Ramos (cell line): ENCODE results near the gene SOCS3.

Experiments
- in situ Hi-C: fragments of 300-500 bp; cut with MboI; formaldehyde crosslinking; loops from one replicate; pipeline ENCODE4 v1.14.3; 2022; ENCODE audit warnings: low sequenced_read_pairs; ENCODE audit not compliant: unreplicated experiment

The SOCS3 gene

GRCh38 chr17:78369791-78370381 lies 10.0 kb upstream of the SOCS3 start:
- in situ Hi-C loops = no loop called here

- in situ Hi-C loops = no loop called here
Measured at GRCh38 chr17:78368854-78369495, 9.1 kb upstream of the SOCS3 start.

DNA sequence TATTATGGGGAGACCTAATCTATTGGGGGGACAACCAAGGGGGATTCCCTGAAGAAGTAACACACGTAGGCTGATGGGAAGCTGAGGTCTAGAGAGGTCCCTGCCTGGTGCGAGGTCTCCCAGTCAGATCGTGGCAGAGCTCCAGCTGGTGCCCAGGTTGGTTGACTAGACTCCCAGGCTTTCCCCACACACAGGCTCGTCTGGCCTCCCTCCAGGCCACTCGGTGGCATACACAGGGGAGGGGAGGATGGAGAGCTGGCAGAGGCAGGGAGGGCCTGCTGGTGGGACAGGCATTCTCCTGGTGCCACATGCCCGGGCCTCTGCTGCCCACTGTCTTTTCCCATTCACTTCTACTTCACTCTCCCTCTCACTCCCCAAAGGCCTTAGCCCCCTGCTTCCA lies 8.5 kb upstream of the SOCS3 start:
- in situ Hi-C loops = no loop called here

GRCh38 chr17:78367193-78367592 lies 7.3 kb upstream of the SOCS3 start:
- in situ Hi-C loops = no loop called here

GRCh38 chr17:78366109-78366848 lies 6.4 kb upstream of the SOCS3 start:
- in situ Hi-C loops = no loop called here

GRCh38 chr17:78365561-78366108 lies 5.8 kb upstream of the SOCS3 start:
- in situ Hi-C loops = no loop called here

DNA sequence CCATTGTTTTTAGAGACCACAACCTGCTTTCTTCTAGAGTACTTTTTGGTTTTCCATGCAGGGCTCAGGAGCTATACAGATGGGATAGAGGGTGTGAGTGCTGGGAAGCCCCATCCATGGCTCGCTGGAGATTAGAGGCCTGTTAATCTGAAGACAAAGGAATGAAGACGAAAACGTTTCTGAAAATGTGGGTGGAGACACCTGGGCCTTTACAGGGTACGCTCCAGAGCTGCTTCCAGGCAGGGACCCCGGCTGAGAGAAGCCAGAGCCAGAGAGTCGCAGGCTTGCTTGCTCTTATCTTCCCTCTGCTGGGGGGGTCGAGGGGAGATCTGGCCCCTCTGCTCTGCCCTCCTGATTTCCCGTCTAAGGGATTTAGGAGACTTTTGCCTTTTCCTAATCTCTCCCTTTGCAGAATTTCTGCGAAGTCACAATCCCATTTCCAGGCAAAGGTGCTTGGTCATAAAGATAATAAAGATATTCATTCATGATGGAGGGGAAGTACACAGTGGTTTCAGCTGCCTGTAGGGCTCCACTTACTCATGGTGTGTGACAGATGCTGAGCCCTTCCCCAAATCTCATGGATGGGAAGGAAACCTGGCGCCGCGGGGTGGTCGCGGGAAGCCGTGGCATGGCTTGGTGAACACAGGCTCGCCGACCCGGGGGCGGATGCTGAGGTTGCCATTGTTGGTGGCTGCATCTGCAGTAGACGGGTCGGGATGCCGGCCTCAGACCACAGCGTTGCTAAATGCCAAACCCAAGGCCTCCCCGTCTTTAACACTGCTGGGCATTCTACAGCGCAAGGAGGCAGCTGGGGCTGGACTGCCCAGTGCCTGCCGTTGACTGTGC lies 4.8 kb upstream of the SOCS3 start:
- in situ Hi-C loops = no loop called here

GRCh38 chr17:78362671-78363070 lies 2.8 kb upstream of the SOCS3 start:
- in situ Hi-C loops = no loop called here

DNA sequence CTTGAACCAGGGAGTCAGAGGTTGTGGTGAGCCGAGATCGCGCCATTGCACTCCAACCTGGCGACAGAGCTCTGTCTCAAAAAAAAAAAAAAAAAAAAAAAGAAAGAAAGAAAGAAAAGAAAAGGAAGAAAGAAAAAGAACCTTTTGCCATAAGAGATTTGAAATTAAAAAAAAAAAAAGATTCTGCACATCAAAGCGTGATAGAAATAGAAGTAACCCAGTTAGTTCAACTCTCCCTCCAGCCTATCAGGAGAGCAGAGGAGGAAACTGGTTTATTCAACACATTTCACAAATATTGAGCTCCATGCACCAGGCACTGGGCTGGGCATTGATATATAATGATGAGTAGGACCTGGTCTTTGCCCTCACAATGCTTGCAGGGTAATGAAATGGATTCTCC lies 2.4 kb upstream of the SOCS3 start:
- in situ Hi-C loops = no loop called here

DNA sequence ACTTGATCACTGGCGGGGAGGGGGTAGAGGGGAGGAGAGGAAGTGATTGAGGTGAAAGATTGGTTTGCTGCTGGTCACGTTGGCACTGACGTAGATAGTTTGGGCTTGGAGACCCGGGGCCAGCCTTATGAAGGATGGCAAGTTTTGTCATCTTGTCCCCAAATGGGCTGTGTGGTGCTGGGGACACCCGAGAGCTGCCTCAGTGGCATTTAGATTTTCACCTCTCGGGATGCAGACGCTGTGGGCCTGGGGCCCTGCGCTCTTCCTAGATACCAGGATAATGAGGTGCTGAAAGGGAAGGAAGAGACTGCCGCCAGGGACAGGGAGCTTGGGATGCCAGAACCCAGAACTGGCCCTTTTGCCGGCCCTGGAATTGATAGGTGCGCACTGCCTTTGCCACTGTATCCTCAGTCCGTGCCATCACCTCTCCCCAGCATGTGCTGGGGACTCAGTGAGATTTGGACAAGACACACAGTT lies 1.4 kb upstream of the SOCS3 start:
- in situ Hi-C loops = no loop called here

DNA sequence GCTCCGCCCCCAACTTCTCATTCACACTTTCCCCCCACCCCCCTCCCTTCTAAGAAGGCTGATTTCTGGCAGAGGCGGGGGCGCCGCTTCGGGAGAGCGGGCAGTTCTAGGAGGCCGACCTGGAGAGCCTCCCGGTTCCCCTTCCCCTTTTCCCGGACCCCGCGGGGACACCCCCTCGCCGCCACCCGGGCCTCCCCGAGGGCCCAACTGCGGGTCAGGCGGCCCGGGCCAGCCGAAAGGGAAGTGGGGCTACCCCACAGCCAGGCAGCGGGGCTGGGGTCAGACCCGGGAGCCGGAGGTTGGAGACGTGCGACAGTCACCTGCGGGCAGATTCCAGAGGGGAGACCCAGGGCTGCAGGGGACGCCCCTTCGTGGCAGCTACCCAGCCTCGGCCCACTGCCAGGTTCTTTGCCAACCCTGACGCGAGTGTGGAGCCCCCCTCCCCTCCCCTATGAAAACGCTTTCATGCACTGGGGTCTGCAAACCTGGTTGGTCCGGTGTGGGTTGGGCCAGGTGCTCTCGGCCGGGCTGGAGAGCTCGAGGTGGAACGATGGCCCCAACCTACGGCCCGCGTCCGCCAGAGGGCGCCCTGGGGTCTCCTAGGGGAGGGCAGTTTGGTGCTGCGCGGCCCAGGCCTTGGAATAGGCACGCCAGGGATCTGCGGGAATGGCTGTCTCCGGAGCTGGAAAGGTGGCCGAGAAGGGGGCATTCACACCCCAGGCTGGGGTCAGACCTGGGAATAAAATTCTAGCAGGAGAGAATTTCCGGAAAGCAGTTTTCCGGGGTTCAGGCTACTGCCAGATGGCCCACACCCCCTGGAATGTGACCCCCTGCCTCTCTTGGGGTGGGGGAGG lies 721 bp upstream of the SOCS3 start:
- in situ Hi-C loops = no loop called here

- in situ Hi-C loops = no loop called here
Measured at GRCh38 chr17:78359321-78359996, 418 bp downstream of the SOCS3 start.

DNA sequence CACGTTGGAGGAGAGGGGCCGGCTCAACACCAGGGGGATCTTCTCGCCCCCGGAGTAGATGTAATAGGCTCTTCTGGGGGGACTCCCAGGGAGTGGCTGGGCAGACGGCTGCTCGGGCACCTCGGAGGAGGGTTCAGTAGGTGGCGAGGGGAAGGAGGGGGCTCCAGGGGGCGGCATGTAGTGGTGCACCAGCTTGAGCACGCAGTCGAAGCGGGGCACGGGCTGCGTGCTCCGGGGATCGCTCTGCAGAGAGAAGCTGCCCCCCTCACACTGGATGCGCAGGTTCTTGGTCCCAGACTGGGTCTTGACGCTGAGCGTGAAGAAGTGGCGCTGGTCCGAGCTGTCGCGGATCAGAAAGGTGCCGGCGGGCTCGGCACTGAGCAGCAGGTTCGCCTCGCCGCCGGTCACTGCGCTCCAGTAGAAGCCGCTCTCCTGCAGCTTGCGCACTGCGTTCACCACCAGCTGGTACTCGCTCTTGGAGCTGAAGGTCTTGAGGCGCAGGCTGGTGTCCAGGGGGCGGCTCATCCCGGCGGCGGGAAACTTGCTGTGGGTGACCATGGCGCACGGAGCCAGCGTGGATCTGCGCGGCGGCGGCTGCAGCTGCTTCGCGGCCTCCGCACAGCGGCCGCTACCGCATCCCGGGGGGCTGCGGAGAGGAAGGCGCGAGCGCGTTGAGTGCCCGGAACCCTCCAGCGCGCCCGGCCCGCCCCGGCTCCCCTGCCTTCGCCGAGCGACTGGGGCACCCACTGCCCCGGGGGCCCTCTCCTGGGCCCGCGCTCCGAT lies 1.1 kb downstream of the SOCS3 start:
- in situ Hi-C loops = no loop called here

GRCh38 chr17:78357672-78358537 lies 2.0 kb downstream of the SOCS3 start:
- in situ Hi-C loops = no loop called here

DNA sequence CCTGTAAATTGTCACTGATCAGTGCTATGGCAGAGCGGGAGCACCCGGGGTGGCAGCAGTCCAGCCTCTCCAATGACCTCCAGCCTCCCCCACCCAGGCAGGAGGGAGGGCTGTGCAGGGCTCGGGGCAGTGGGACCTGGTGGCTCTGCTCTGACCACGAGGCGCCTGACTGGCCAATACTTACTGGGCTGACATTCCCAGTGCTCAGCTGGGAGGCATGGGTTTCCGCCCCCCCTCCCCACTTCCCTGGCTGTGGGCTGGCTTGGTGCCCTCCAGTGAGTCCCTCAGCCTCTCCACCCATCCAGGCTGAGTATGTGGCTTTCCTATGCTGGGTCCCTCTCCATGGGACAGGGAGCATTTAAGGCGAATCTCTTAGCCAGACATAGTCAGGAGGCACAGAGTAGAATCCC lies 2.7 kb downstream of the SOCS3 start:
- in situ Hi-C loops = no loop called here

- in situ Hi-C loops = no loop called here
Measured at GRCh38 chr17:78356101-78356713, 3.7 kb downstream of the SOCS3 start.

DNA sequence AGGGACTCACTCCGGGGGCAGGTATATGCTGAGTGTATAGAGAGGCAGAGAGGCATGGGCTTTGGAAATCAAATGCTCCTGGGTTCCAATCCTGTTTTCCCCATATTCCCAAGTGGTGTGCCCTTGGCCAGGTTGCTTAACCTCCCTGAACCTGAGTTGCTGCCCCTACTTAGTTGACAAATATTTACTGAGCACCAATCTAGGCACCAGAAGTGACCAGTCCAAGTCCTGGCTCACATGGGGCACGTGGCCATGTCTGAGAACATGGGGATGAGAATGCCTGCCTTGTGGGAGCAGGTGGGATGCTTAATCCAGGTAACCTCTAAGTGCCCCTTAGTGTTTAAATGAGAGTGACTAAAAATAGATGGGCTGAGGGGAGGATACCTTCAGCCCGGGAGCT lies 4.2 kb downstream of the SOCS3 start:
- in situ Hi-C loops = no loop called here
